ENCODE results near the gene SPRY1.

DNA sequence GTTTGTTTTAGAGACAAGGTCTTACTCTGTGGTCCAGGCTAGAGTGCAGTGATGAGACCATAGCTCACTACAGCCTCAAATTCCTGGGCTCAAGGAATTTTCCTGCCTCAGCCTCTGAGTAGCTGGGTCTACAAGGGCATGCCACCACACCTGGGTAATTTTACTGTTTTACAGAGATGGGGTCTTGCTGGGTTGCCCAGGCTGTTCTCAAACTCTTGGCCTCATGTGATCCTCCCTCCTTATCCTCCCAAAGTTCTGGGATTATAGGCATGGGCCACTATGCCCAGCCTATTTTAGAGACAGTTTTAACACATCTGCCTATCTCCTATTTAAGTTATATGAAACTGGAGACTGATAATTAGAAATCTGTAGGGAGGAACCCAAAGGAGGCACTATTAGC, 53.8 kb downstream of the SPRY1 start:
- TF ChIP-seq, protein P1, sequence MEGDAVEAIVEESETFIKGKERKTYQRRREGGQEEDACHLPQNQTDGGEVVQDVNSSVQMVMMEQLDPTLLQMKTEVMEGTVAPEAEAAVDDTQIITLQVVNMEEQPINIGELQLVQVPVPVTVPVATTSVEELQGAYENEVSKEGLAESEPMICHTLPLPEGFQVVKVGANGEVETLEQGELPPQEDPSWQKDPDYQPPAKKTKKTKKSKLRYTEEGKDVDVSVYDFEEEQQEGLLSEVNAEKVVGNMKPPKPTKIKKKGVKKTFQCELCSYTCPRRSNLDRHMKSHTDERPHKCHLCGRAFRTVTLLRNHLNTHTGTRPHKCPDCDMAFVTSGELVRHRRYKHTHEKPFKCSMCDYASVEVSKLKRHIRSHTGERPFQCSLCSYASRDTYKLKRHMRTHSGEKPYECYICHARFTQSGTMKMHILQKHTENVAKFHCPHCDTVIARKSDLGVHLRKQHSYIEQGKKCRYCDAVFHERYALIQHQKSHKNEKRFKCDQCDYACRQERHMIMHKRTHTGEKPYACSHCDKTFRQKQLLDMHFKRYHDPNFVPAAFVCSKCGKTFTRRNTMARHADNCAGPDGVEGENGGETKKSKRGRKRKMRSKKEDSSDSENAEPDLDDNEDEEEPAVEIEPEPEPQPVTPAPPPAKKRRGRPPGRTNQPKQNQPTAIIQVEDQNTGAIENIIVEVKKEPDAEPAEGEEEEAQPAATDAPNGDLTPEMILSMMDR (IDR thresholded peaks at IDR 0.05): no peak
- TF ChIP-seq EP300 (IDR thresholded peaks at IDR 0.05) (no peak), POLR2A (IDR thresholded peaks at IDR 0.05) (no peak)

Measured in tibial nerve (tissue), 4 donors.